Trophoblast cell (in vitro differentiated cells and primary cell): ENCODE results near the gene CXCL12.

Experiments used
- DNase-seq, 2 donors: peaks; one replicate each; pipeline ENCODE4 v3.0.0-alpha.2; 2016
- H2AFZ ChIP-seq: 2 replicates; pipeline ENCODE4 v1.6.1; 2013; ENCODE audit warnings: low read length, moderate library complexity, mild to moderate bottlenecking; ENCODE audit not compliant: insufficient read depth, poor library complexity
- H2AK5ac ChIP-seq: 2 replicates; pipeline ENCODE4 v1.6.1; 2013; ENCODE audit warnings: mild to moderate bottlenecking, low read length
- H2BK120ac ChIP-seq: 2 replicates; pipeline ENCODE4 v1.6.1; 2013; ENCODE audit warnings: low read length, mild to moderate bottlenecking, moderate library complexity; ENCODE audit not compliant: insufficient read depth, poor library complexity
- H2BK12ac ChIP-seq: 2 replicates; pipeline ENCODE4 v1.6.1; 2013; ENCODE audit warnings: mild to moderate bottlenecking, low read length, moderate library complexity
- H2BK5ac ChIP-seq: 2 replicates; pipeline ENCODE4 v1.6.1; 2013; ENCODE audit warnings: low read length, low read depth, moderate library complexity, mild to moderate bottlenecking; ENCODE audit not compliant: poor library complexity
- H3K14ac ChIP-seq: 2 replicates; pipeline ENCODE4 v1.6.1; 2013; ENCODE audit warnings: mild to moderate bottlenecking, low read length
- H3K18ac ChIP-seq: 2 replicates; pipeline ENCODE4 v1.6.1; 2013; ENCODE audit warnings: mild to moderate bottlenecking, low read length
- H3K23ac ChIP-seq: 2 replicates; pipeline ENCODE4 v1.6.1; 2013; ENCODE audit warnings: low read length
- H3K27ac ChIP-seq: 2 replicates; pipeline ENCODE4 v1.5.1; 2013; ENCODE audit warnings: low read depth, mild to moderate bottlenecking, inconsistent platforms, low read length, moderate library complexity
- H3K27me3 ChIP-seq: 2 replicates; pipeline ENCODE4 v1.6.1; 2013; ENCODE audit warnings: inconsistent platforms, mild to moderate bottlenecking, low read length, moderate library complexity; ENCODE audit not compliant: insufficient read depth
- H3K36me3 ChIP-seq, 2 experiments: 1 replicate in 1 of 2; 2 replicates in 1 of 2; pipeline ENCODE4 v1.6.1; 2013; ENCODE audit warnings: low read length in 2 of 2, mild to moderate bottlenecking in 2 of 2, moderate library complexity in 1 of 2; ENCODE audit not compliant: insufficient read depth in 2 of 2, control insufficient read depth in 1 of 2
- H3K4ac ChIP-seq: 2 replicates; pipeline ENCODE4 v1.6.1; 2013; ENCODE audit warnings: low read depth, mild to moderate bottlenecking, low read length, moderate library complexity
- H3K4me1 ChIP-seq, 2 experiments: 1 replicate in 1 of 2; 2 replicates in 1 of 2; pipeline ENCODE4 v1.6.1; 2013; ENCODE audit warnings: low read length in 2 of 2, mild to moderate bottlenecking in 2 of 2, moderate library complexity in 1 of 2; ENCODE audit not compliant: insufficient read depth in 2 of 2, control insufficient read depth in 1 of 2
- H3K4me2 ChIP-seq: 2 replicates; pipeline ENCODE4 v1.6.1; 2013; ENCODE audit warnings: inconsistent platforms, mild to moderate bottlenecking, low read length, moderate library complexity
- H3K4me3 ChIP-seq: 2 replicates; pipeline ENCODE4 v1.5.1; 2013; ENCODE audit warnings: mild to moderate bottlenecking, low read depth, low read length, inconsistent platforms
- H3K79me1 ChIP-seq: one replicate; pipeline ENCODE4 v1.6.1; 2013; ENCODE audit warnings: low read length
- H3K79me2 ChIP-seq: 2 replicates; pipeline ENCODE4 v1.6.1; 2013; ENCODE audit warnings: low read length, mild to moderate bottlenecking; ENCODE audit not compliant: control insufficient read depth, insufficient read depth, poor library complexity
- H3K9ac ChIP-seq: 2 replicates; pipeline ENCODE4 v1.6.1; 2013; ENCODE audit warnings: mild to moderate bottlenecking, low read length
- H3K9me3 ChIP-seq: 2 replicates; pipeline ENCODE4 v1.6.1; 2013; ENCODE audit warnings: low read depth, mild to moderate bottlenecking, control low read depth, inconsistent platforms, low read length; ENCODE audit not compliant: insufficient read depth
- H4K12ac ChIP-seq: 2 replicates; pipeline ENCODE4 v1.6.1; 2013; ENCODE audit warnings: low read depth, mild to moderate bottlenecking, low read length, moderate library complexity
- H4K8ac ChIP-seq: 2 replicates; pipeline ENCODE4 v1.6.1; 2013; ENCODE audit warnings: low read depth, mild to moderate bottlenecking, low read length, moderate library complexity
- H4K91ac ChIP-seq: one replicate; pipeline ENCODE4 v1.6.1; 2013; ENCODE audit warnings: low read depth, mild to moderate bottlenecking, low read length, moderate library complexity
- WGBS: extraction: QIAGEN DNeasy Blood & Tissue Kit; methylation state at CpG from one replicate; pipeline ENCODE4 v1.1.7; 2013; ENCODE audit warnings: missing lambda C conversion rate; ENCODE audit not compliant: insufficient read length, insufficient coverage; ENCODE audit errors: extremely low coverage; 5-methylcytosine and 5-hydroxymethylcytosine counted together

The CXCL12 gene

GRCh38 chr10:44333511-44333910 lies 51.4 kb downstream of the CXCL12 start:
- no peaks in the 10 kb centered on the region for H3K36me3 ChIP-seq
- no peak overlapping the region for H2AFZ ChIP-seq
- H2AK5ac ChIP-seq, result no peak overlapping the region
- H3K23ac ChIP-seq, result no peak overlapping the region
- H3K4me2 ChIP-seq, result no peak overlapping the region
- H3K9ac ChIP-seq, result no peak overlapping the region
- no peak overlapping the region for H2BK5ac ChIP-seq
- H2BK12ac ChIP-seq, result no peak overlapping the region
- no peak overlapping the region for H4K91ac ChIP-seq
- no peak overlapping the region for H4K12ac ChIP-seq
- H3K79me2 ChIP-seq, result no peaks in the 10 kb centered on the region
- no peak for DNase-seq
- no peak overlapping the region for H3K4ac ChIP-seq
- no peak overlapping the region for H2BK120ac ChIP-seq
- no peak overlapping the region for H3K4me3 ChIP-seq
- H4K8ac ChIP-seq, result no peak overlapping the region
- no peak overlapping the region for H3K18ac ChIP-seq
- H3K27ac ChIP-seq, result no peak overlapping the region
- peaks cover 2% of the 10 kb centered on the region for H3K9me3 ChIP-seq
- no peak overlapping the region for H3K14ac ChIP-seq
- H3K4me1 ChIP-seq, result no peaks in the 10 kb centered on the region
- no peaks in the 10 kb centered on the region for H3K79me1 ChIP-seq
- no CpG with 5 or more reads among the region's 10 CpGs for WGBS
- H3K27me3 ChIP-seq, result no peaks in the 10 kb centered on the region

DNA sequence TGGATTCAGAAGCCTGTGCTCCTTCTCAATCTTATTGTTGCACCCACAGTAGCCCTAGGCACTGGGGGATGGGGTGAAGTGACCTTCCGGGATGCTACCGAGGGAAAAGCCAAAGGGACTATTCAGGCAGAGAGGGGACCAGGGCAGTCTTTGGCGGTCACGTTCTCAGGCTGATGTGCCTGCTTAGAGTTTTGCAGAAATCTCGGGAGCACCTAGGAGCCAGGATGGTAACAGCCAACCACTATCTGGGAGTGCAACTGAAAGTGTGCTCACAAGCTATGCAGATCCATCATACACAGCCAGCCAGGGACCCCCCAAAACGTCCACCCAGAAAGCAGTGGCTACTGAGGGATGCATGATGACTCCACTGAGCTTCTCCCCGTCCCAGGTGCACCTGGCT lies 52.4 kb downstream of the CXCL12 start:
- Histone ChIP-seq H2BK120ac (no peak overlapping the region), H3K9ac (no peak overlapping the region), H3K23ac (no peak overlapping the region), H3K9me3 (peaks cover 2% of the 10 kb centered on the region), H3K36me3 (no peaks in the 10 kb centered on the region), H3K79me2 (no peaks in the 10 kb centered on the region), H3K27ac (no peak overlapping the region), H4K8ac (no peak overlapping the region), H2AFZ (no peak overlapping the region), H2BK5ac (no peak overlapping the region), H2BK12ac (no peak overlapping the region), H2AK5ac (no peak overlapping the region), H3K4me2 (no peak overlapping the region), H3K27me3 (no peaks in the 10 kb centered on the region), H3K4ac (no peak overlapping the region), H3K4me1 (no peaks in the 10 kb centered on the region), H3K18ac (no peak overlapping the region), H3K79me1 (no peaks in the 10 kb centered on the region), H3K4me3 (no peak overlapping the region), H3K14ac (no peak overlapping the region), H4K12ac (no peak overlapping the region), H4K91ac (no peak overlapping the region)
- no peak for DNase-seq
- no CpG with 5 or more reads among the region's 7 CpGs for WGBS

GRCh38 chr10:44330431-44330830 lies 54.5 kb downstream of the CXCL12 start:
- Histone ChIP-seq H3K9ac (no peak overlapping the region), H2AFZ (no peak overlapping the region), H3K18ac (no peak overlapping the region), H3K36me3 (no peaks in the 10 kb centered on the region), H4K12ac (no peak overlapping the region), H3K23ac (no peak overlapping the region), H3K14ac (no peak overlapping the region), H3K4me1 (peaks cover 0 to 2% of the 10 kb centered on the region in 2 experiments), H3K4me2 (no peak overlapping the region), H3K9me3 (peaks cover 2% of the 10 kb centered on the region), H3K27ac (no peak overlapping the region), H2AK5ac (no peak overlapping the region), H3K4ac (no peak overlapping the region), H2BK5ac (no peak overlapping the region), H2BK12ac (no peak overlapping the region), H2BK120ac (no peak overlapping the region), H3K27me3 (no peaks in the 10 kb centered on the region), H3K4me3 (no peak overlapping the region), H4K8ac (no peak overlapping the region), H3K79me2 (no peaks in the 10 kb centered on the region), H3K79me1 (no peaks in the 10 kb centered on the region), H4K91ac (no peak overlapping the region)
- no peak for DNase-seq

DNA sequence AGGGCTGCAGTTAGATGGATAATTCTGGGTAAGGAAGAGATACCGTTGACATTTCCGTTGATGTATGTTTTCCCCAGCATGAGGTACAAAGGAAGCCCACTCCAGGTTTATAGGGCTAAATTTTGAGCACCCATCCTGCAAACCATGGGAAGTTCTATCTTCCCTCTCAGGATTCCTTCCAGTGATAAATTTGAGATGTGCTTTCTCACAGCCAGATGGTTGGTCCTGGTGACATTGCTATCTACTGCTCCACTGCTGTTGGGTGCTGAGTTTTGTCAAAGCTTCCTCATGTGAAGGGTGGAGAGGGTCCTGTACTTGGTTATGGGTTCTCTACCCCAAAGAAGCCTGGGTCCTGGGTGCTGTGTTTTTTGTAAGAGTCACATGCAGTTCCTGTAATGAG lies 57.4 kb downstream of the CXCL12 start:
- no peak overlapping the region for H2BK5ac ChIP-seq
- no peaks in the 10 kb centered on the region for H3K79me1 ChIP-seq
- no peak for DNase-seq
- no peak overlapping the region for H2AK5ac ChIP-seq
- no peak overlapping the region for H3K4ac ChIP-seq
- H3K18ac ChIP-seq, result no peak overlapping the region
- no peaks in the 10 kb centered on the region for H3K36me3 ChIP-seq
- no peak overlapping the region for H2AFZ ChIP-seq
- H3K27me3 ChIP-seq, result no peaks in the 10 kb centered on the region
- H3K9ac ChIP-seq, result no peak overlapping the region
- H3K4me3 ChIP-seq, result no peak overlapping the region
- no peak overlapping the region for H2BK120ac ChIP-seq
- H3K4me1 ChIP-seq, result peaks cover 0 to 2% of the 10 kb centered on the region in 2 experiments
- H3K79me2 ChIP-seq, result no peaks in the 10 kb centered on the region
- H3K23ac ChIP-seq, result no peak overlapping the region
- H3K9me3 ChIP-seq, result no peaks in the 10 kb centered on the region
- H4K91ac ChIP-seq, result no peak overlapping the region
- H2BK12ac ChIP-seq, result no peak overlapping the region
- no peak overlapping the region for H4K12ac ChIP-seq
- no peak overlapping the region for H4K8ac ChIP-seq
- no peak overlapping the region for H3K27ac ChIP-seq
- WGBS, result no CpG with 5 or more reads among the region's 2 CpGs
- no peak overlapping the region for H3K4me2 ChIP-seq
- no peak overlapping the region for H3K14ac ChIP-seq
